CD4-positive, alpha-beta T cell (primary cell): ENCODE results near the gene CNNM2. TPM values are rescaled to one million over a fixed set of nuclear protein-coding genes. Genes with fewer than 3 reads are reported as not detected.

Source experiments
- ATAC-seq: fragments of 200-7000 bp; cut with Tn5 transposase; one replicate; pipeline ENCODE4 v1.10.0; 2022; ENCODE audit warnings: mild to moderate bottlenecking; ENCODE audit not compliant: poor library complexity
- CTCF ChIA-PET: fragments of 350-600 bp; sonication (Branson Sonifier 250); formaldehyde crosslinking; loops from one replicate; lab custom pipeline; 2021; ENCODE audit warnings: antibody characterized with exemption, inconsistent platforms; lab: Charles Lee
- POLR2A ChIA-PET: fragments of 350-600 bp; sonication (Branson Sonifier 250); formaldehyde crosslinking; loops from one replicate; lab custom pipeline; 2021; ENCODE audit warnings: antibody characterized with exemption, inconsistent platforms; lab: Charles Lee
- DNase-seq, 14 experiments: peaks; one replicate each; pipeline ENCODE4 v3.0.0-alpha.2; 2013 to 2020; ENCODE audit warnings: mixed read lengths in 2 of 14
- H3K27ac ChIP-seq, 2 donors: one replicate each; pipeline versions ENCODE4 v1.5.1 to v1.7.0; 2013; ENCODE audit warnings: low read length in 2 of 2, low read depth in 1 of 2, mild to moderate bottlenecking in 1 of 2
- H3K27me3 ChIP-seq, 2 experiments: 1 replicate in 1 of 2; 2 replicates in 1 of 2; pipeline versions ENCODE4 v1.6.1 to v1.7.0; 2013; ENCODE audit warnings: low read length in 2 of 2, control low read depth in 1 of 2, mild to moderate bottlenecking in 1 of 2, moderate library complexity in 1 of 2; ENCODE audit not compliant: insufficient read depth in 2 of 2, control insufficient read depth in 1 of 2
- H3K36me3 ChIP-seq: one replicate; pipeline ENCODE4 v1.6.1; 2013; ENCODE audit warnings: low read length, control low read depth; ENCODE audit not compliant: insufficient read depth
- H3K4me1 ChIP-seq: one replicate; pipeline ENCODE4 v1.6.1; 2013; ENCODE audit warnings: low read length, control low read depth; ENCODE audit not compliant: insufficient read depth
- H3K4me3 ChIP-seq: one replicate; pipeline ENCODE4 v1.5.1; 2013; ENCODE audit warnings: mild to moderate bottlenecking, low read length, moderate library complexity
- H3K9me3 ChIP-seq, 2 experiments: 1 replicate in 1 of 2; 2 replicates in 1 of 2; pipeline versions ENCODE4 v1.6.1 to v1.7.0; 2013; ENCODE audit warnings: low read length in 2 of 2, mild to moderate bottlenecking in 2 of 2, control low read depth in 1 of 2, moderate library complexity in 1 of 2; ENCODE audit not compliant: control insufficient read depth in 1 of 2, insufficient read depth in 1 of 2
- H3K27ac Mint-ChIP-seq: one replicate; pipeline ENCODE4 v1.8.0; 2020; ENCODE audit warnings: mixed read lengths
- H3K27me3 Mint-ChIP-seq: one replicate; pipeline ENCODE4 v1.8.0; 2021; ENCODE audit warnings: mixed read lengths
- H3K36me3 Mint-ChIP-seq: one replicate; pipeline ENCODE4 v1.8.0; 2021; ENCODE audit warnings: low read depth, mixed read lengths
- H3K4me1 Mint-ChIP-seq: one replicate; pipeline ENCODE4 v1.8.0; 2021; ENCODE audit warnings: low read depth, mixed read lengths
- H3K4me3 Mint-ChIP-seq: one replicate; pipeline ENCODE4 v1.8.0; 2020; ENCODE audit warnings: mild to moderate bottlenecking, mixed read lengths
- H3K9me3 Mint-ChIP-seq: one replicate; pipeline ENCODE4 v1.8.0; 2020; ENCODE audit warnings: mixed read lengths
- CTCF ChIP-seq: fragments of 200-600 bp; IDR thresholded peaks from one replicate; pipeline ENCODE4 v1.8.0; 2022; ENCODE audit warnings: antibody characterized with exemption, mild to moderate bottlenecking
- intact Hi-C, 2 experiments: fragments of 100-400 bp; cut with DNase I in 1 of 2; cut with micrococcal nuclease in 1 of 2; formaldehyde crosslinking; loops; one replicate each; pipeline versions ENCODE4 v1.15.1 to v1.9.0; 2023 to 2025; cut with DNase I, micrococcal nuclease
- total RNA-seq, 174 experiments: library from RNA in 2 of 174; stranded (reverse) in 2 of 174; gene quantifications; one replicate each; pipeline ENCODE4 v1.2.3 and lab custom pipeline; 2021 to 2026

Gene CNNM2
- total RNA-seq, 2 experiments from 2014 or later = 8.4 to 8.9 TPM

DNA sequence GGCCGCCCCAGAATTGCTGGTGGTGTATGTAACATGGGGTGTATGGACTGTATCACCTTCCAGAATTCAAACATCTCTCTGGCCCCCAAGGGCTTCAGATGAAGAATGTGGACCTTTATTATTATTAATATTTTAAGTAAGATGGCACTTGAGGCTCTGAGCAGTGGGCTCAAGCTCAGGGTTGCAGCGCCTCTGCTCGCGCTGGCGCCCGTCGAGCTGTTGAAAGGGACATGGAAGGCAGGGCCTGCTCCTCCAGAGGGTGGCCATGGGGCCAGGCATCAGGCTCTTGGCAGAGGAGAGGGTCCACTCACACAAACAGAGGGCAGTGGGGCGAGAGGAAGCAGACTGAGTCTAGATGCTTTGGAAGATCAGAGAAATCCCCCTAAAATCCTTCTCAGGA, 154.8 kb downstream of the CNNM2 start:
- Histone ChIP-seq H3K4me3 (no peak overlapping the region), H3K9me3 (no peaks in the 10 kb centered on the region), H3K4me1 (peaks cover 19% of the 10 kb centered on the region), H3K36me3 (peaks cover 18% of the 10 kb centered on the region), H3K27me3 (no peaks in the 10 kb centered on the region), H3K27ac (no peak overlapping the region)
- intact Hi-C loops = loop anchor here in 1 of 2 experiments (10.0 kb wide), 2 partner anchors 172 to 348 kb away; partner anchors contain the start of gene RPEL1
- Mint-ChIP-seq H3K27me3 (no peaks in the 10 kb centered on the region), H3K36me3 (peaks cover 41% of the 10 kb centered on the region), H3K9me3 (no peaks in the 10 kb centered on the region), H3K27ac (no peak overlapping the region), H3K4me3 (no peak overlapping the region), H3K4me1 (peaks cover 25% of the 10 kb centered on the region)
- no peak for TF ChIP-seq CTCF
- ChIA-PET CTCF (no interaction called here), POLR2A (interaction anchor here (0.6 kb wide), 1 partner anchor 119 kb away, joined by 3 read pairs; no protein-coding TSS in a partner anchor)
- ATAC-seq (no peak), DNase-seq (no peak)

- H3K36me3 Mint-ChIP-seq = peaks cover 34% of the 10 kb centered on the region
- no peak for TF ChIP-seq CTCF
- CTCF ChIA-PET = no interaction called here
- H3K4me3 ChIP-seq = no peak overlapping the region
- ATAC-seq (no peak), DNase-seq (no peak)
- intact Hi-C loops = loop anchor here in 1 of 2 experiments (10.0 kb wide), 2 partner anchors 168 to 352 kb away; partner anchors contain the start of gene RPEL1
- no peaks in the 10 kb centered on the region for H3K9me3 ChIP-seq
- H3K27ac ChIP-seq = no peak overlapping the region
- no peak overlapping the region for H3K27ac Mint-ChIP-seq
- peaks cover 22% of the 10 kb centered on the region for H3K36me3 ChIP-seq
- H3K4me3 Mint-ChIP-seq = no peak overlapping the region
- no peaks in the 10 kb centered on the region for H3K27me3 Mint-ChIP-seq
- H3K27me3 ChIP-seq = no peaks in the 10 kb centered on the region
- no peaks in the 10 kb centered on the region for H3K9me3 Mint-ChIP-seq
- no peaks in the 10 kb centered on the region for H3K4me1 Mint-ChIP-seq
- no peaks in the 10 kb centered on the region for H3K4me1 ChIP-seq
- POLR2A ChIA-PET = no interaction called here
Observed at GRCh38 chr10:103077020-103077419, 158.9 kb downstream of the CNNM2 start.

- H3K4me3 Mint-ChIP-seq = no peak overlapping the region
- POLR2A ChIA-PET = no interaction called here
Observed at GRCh38 chr10:103077491-103078308, 159.6 kb downstream of the CNNM2 start.

More at GRCh38 chr10:103077491-103078308, 159.6 kb downstream of the CNNM2 start:
- Mint-ChIP-seq H3K27ac (no peak overlapping the region), H3K27me3 (no peaks in the 10 kb centered on the region), H3K9me3 (no peaks in the 10 kb centered on the region), H3K4me1 (no peaks in the 10 kb centered on the region), H3K36me3 (peaks cover 34% of the 10 kb centered on the region)
- no peak for TF ChIP-seq CTCF
- CTCF ChIA-PET = no interaction called here
- ATAC-seq = no peak
- DNase-seq = no peak
- no peaks in the 10 kb centered on the region for H3K27me3 ChIP-seq
- intact Hi-C loops = loop anchor here in 1 of 2 experiments (10.0 kb wide), 2 partner anchors 167 to 353 kb away; partner anchors contain the start of gene RPEL1
- no peaks in the 10 kb centered on the region for H3K4me1 ChIP-seq
- H3K27ac ChIP-seq = no peak overlapping the region
- no peak overlapping the region for H3K4me3 ChIP-seq
- H3K9me3 ChIP-seq = no peaks in the 10 kb centered on the region
- peaks cover 21% of the 10 kb centered on the region for H3K36me3 ChIP-seq
